Left lobe of liver (tissue), 2 donors: Measurements from ENCODE around the gene METTL9. TPM values are rescaled to one million over a fixed set of nuclear protein-coding genes. Genes with fewer than 3 reads are reported as not detected.

Source experiments
- ATAC-seq: fragments of 200-7000 bp; cut with Tn5 transposase; one replicate; pipeline ENCODE4 v1.9.1; 2020; ENCODE audit warnings: mild to moderate bottlenecking, moderate library complexity
- DNase-seq: peaks from one replicate; pipeline ENCODE4 v3.0.0-alpha.2; 2020; ENCODE audit warnings: low spot score
- total RNA-seq: library from RNA; stranded (reverse); gene quantifications from one replicate; pipeline ENCODE4 v1.2.1, GENCODE V29; 2021
- donor health status: DM: no; HTN: no; CAD: no; lungs with moderate emphysema.
- donor health status: DM: no; HTN: yes; CAD: no.

METTL9 gene
- total RNA-seq, 1 donor from 2014 or later: 11.4 TPM

DNA sequence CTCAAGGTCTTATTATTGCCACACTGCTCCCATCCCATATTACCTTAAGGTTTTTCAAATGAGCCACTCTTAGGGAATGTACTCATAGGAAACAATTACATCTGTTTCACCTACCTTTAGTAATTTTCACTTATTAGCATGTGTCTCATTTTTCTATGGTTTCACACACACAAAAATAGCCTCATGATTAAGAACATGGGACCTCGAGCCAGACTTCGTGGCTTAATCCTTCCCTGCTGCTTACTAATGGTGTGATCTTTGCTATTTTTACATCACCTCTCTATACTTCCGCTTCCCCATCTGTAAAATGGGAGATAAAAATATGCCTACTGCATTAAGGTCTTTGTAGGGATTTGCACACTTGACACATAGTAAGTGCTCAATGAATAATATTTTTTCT, 102.9 kb downstream of the METTL9 start:
- ATAC-seq: no peak
- DNase-seq: no peak

- ATAC-seq (no peak), DNase-seq (no peak)
These were observed 103.8 kb downstream of the METTL9 start for GRCh38 chr16:21703156-21703555.

- DNase-seq (no peak), ATAC-seq (no peak)
These were observed 104.3 kb downstream of the METTL9 start for GRCh38 chr16:21703589-21704174.

DNA sequence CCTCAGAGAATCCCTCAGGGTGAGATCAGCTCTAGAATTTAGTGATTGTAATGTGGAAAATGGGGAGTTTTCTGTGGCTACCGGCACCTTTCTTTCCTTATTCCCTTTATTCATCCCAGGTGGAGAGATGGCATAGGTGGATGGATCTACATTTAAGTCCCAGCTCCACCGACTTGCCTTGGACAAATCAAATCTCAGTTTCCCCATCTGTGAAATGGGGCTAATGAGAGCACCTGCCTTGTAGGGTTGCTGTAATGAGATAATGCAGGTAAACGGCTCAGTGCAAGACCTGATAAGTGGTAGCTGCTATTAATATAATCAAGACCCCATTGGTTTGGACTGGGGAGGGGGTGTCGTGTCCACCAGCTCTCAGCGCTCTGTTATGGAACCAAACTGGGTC, 104.9 kb downstream of the METTL9 start:
- DNase-seq (no peak), ATAC-seq (no peak)

GRCh38 chr16:21704733-21705132, 105.4 kb downstream of the METTL9 start:
- DNase-seq (no peak), ATAC-seq (no peak)

Other genes starting within 250 kb of the METTL9 start
- 2.8 TPM for gene IGSF6, start 53.0 kb downstream of the METTL9 start, total RNA-seq
- gene OTOA, start 64.4 kb downstream of the METTL9 start, total RNA-seq: 0.10 TPM